Middle frontal gyrus (tissue), 1 donor: ENCODE measurements around the gene TNS3.
"Not testable (repeated sequence)": the region's sequence is repeated elsewhere in the genome, so short reads cannot be mapped to it uniquely, and the experiment has no call there.

Source experiments
- DNase-seq: peaks from one replicate; pipeline ENCODE4 v3.0.0-alpha.2; 2015; ENCODE audit warnings: low spot score; ENCODE audit errors: extremely low spot score

TNS3 gene

DNA sequence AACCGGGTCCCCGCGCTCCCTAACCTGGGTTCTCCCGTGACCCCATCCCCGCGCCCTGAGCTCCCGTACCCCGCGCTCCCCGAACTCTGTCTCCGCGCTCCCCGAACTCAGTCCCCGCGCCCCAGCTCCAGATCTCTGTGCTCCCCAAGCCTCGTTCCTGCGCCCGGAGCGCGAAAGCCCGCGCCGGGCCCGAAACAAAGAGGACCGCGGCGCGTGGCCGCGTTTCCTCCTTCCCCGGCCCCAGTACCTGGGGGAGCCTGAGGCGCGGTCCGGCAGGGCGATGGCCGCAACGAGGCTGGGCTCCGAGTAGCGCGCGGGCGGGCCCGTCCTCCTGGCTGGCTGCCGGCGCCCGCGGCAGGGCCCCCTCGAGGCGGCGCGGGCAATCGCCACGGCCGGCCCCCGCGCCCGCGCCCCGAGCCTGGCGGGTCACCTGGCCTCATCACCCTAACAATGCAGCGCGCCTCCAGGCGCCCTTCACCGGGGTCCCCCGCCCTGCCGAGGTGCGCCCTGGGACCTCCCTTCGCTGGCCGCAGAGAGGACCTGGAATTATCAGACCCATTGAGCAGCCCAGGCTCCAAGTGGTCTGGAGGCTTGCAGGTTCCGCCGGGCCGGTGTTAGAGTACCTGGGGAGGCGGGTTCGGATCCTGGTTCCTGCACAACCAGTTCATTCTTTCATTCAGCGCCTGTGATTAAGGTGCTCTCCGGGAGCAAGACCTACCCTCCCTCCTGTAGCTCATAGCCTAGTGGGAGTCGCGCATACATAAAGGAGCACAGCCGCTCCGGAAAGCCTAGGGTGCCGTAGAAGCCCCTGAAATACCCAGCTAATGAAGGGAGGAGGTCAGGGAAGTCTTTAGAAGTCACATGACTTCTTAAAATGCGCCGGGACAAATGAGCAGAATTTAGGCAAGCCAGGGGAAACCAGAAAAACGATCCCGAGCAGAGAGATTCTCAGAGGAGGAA is at the start of gene TNS3:
TSS of gene TNS3 (minus strand) at position 308 of the 960 bp plus-strand sequence. CDS start 142,475 bp downstream, outside the sequence.
- DNase-seq = no peak

GRCh38 chr7:47631711-47632110 is 49.8 kb upstream of the TNS3 start:
- DNase-seq = no peak

- no peak for DNase-seq
Measured at GRCh38 chr7:47627580-47628283, 45.8 kb upstream of the TNS3 start.

DNA sequence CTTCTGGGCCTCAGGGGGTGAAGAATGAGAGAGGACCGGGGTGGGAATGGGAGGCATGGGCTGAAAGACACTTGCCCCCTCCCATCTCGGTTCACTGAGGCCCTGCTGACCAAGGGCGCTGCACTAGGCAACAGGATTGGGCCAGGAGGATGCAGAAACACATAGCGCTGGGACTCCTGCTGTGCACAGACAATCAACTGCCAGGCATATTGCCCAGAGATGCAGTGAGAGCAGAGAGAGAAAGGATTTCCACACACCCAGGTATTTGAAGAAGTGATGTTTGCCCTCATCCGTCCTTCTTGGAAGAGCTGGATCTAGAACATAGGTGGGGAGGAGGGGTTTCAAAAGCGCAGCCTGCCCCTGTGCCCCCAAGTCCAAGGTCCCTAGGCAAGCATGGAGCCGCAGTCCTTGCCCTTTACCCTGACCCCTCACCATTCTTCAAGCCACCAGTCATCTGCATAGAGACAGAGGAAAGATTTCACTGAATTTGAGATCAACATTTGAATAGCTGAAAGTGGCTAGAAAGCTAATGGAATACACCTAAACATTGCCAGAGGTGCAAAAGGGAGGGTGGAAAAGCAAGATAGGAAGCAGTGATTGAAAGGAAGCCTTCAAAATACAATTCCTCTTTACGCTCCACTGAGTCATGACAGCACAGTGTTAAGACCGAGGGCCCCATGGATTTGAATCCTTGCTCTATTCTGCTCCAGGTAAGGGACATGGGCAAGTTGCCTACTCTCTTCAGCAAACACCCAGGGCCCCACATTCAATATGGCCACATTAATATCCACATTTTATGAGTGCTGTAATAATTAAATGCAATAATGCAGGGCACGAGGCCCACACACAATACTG is 44.2 kb upstream of the TNS3 start:
- no peak for DNase-seq

GRCh38 chr7:47624689-47625088 is 42.8 kb upstream of the TNS3 start:
- DNase-seq = no peak

GRCh38 chr7:47622946-47623640 is 41.2 kb upstream of the TNS3 start:
- no peak for DNase-seq

GRCh38 chr7:47622586-47622945 is 40.7 kb upstream of the TNS3 start:
- DNase-seq = no peak

- DNase-seq = no peak
Measured at GRCh38 chr7:47621979-47622561, 40.2 kb upstream of the TNS3 start.

GRCh38 chr7:47621347-47621746 is 39.4 kb upstream of the TNS3 start:
- no peak for DNase-seq

DNA sequence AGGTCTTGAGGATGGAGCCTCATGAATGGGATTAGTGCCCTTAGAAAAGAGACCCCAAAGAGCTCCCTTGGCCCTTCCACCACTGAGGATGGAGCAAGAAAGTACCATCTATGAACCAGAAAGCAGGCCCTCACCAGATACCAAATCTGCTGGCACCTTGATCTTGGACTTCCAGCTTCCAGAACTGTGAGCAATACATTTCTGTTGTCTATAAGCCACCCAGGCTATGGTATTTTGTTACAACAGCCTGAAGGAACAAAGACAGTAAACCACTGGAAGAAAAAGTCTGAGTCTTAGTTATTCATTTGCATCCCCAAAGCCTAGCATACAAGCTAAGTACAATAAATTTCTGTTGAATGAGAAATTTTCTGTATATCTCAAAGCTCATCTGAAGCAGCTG is 37.9 kb upstream of the TNS3 start:
- DNase-seq = no peak

DNA sequence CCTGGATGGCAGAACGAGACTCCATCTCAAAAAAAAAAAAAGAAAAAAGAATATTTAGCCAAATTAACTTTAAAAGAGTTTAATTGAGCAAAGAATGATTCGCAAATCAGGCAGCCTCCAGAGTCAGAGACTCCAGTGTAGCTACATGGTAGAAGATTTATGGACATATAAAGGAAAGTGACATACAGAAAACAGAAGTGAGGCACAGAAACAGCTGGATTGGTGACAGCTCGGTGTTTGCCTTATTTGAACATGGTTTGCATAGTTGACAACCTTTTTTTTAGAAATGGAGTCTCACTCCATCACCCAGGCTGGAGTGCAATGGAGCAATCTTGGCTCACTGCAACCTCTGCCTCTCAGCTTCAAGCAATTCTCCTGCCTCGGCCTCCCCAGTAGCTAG is 35.2 kb upstream of the TNS3 start:
- no peak for DNase-seq

- DNase-seq = no peak
Measured at GRCh38 chr7:47614450-47614849, 32.5 kb upstream of the TNS3 start.

DNA sequence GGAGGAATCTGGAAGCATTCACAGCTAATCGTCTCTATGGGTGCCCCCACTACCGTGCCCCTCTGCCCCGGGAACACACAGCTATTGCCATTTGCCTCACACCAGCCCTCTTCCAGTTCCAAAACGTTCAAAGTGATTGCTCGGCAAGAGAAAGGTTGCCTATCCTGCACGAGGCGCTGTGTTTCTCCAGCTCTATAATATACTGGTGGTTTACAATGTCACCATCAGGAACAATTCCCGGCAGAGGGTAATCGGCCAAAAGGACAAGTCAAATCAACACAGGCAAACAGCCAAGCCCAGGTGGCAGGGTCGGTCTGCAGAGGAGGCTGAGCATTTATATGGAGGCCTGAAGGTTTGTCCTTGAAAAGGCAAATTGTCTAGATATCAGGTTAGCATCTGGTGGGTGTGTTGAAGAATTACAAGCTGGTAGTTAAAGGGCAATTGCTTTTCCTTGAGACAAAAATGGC is 29.2 kb upstream of the TNS3 start:
- DNase-seq = no peak

DNA sequence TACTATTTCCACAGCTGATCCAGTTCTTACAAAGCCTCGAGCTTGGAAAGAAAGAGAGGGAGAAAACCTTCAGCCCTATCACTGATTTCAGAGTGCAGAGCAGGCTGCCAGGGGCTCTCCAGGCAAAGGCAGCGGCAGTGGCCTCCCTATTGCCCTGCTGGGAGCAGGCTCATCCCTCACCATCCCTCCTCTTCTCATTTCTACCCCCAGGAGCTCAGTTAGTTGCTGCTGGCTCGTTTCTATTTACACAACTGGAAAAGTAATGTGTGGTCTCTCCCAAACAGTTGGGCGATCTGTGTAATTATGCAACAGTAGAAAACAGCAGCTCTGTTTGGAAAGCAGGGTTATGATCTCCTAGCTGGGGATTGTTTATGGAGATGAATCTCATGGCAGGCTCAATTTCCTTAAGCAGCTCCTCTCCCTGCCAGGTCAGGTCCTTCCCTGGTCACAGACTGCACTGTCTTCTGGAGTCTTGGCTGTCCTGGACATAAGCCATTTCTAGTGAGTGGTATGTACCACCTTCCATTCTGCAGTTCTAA is 28.7 kb upstream of the TNS3 start:
- DNase-seq = no peak

GRCh38 chr7:47609803-47610452 is 28.0 kb upstream of the TNS3 start:
- DNase-seq = no peak

DNA sequence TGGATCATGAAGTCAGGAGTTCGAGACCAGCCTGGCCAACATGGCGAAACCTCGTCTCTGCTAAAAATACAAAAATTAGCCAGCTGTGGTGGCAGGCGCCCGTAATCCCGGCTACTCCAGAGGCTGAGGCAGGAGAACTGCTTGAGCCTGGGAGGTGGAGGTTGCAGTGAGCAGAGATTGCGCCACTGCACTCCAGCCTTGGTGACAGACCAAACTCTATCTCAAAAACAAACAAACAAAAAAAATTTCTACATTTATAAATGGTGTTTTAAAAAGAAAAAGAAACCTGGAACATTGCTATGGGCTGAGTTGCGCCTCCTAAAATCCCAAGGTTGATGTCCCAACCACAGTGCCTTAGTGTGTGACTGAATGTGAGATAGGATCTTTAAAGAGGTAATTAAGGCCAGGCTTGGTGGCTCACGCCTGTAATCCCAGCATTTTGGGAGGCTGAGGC is 24.7 kb upstream of the TNS3 start:
- not testable (repeated sequence) for DNase-seq

DNA sequence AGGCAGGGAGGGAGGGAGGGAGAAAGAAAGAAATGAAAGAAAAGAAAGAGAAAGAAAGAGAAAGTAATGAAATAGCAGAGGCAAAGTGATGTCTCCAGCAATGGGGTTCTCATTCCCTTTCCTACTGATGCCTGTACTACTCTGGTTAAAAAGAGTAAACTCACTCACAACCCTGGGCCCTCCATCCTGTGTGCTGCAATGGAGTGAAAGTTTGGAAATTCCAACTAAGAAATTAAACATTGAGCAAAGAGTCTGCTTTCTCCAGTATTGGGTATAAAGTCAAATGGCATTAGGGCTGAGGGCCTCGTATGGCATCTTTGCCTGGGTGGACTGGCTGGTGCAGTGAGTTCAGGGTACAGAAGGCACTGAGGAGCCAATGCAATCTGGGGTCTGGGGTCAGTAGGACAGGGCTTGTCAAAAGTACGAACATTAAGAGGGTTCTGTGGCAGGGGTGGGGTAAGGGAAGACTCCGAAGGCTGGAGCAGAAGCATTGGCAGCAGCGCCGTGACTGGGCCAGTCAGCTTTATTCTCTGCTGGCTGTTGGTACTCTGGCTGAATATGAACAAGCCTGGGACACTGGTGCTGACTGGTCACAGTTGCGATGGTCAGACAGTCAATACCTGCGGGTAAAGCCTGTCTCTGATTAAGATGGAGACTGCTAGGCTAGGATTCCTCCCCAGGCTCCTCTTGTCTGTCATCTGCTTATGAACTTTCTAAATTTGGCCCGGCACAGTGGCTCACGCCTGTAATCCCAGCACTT is 24.1 kb upstream of the TNS3 start:
- DNase-seq = no peak

GRCh38 chr7:47604496-47604890 is 22.6 kb upstream of the TNS3 start:
- no peak for DNase-seq
